Hematopoietic multipotent progenitor cell treated with erythropoietin and hydrocortisone succinate and interleukin-3 and kit ligand, for 15 days (in vitro differentiated cells): ENCODE data around the gene RFXANK.
"Not testable (repeated sequence)": the region's sequence is repeated elsewhere in the genome, so short reads cannot be mapped to it uniquely, and the experiment has no call there.

Experiments
- DNase-seq: peaks from one replicate; pipeline ENCODE4 v3.0.0-alpha.2; 2015; ENCODE audit warnings: low spot score

RFXANK gene

GRCh38 chr19:19192078-19192882, at the start of gene RFXANK, which contains the start of gene BORCS8:
Gene RFXANK, plus strand, starts transcription at chr19:19192258. Its CDS starts 1,689 bp downstream, at chr19:19193947.
Gene BORCS8, minus strand, starts transcription at chr19:19192152. Its CDS starts 35 bp downstream, at chr19:19192117.
- DNase-seq, result peak; percentile 100

- DNase-seq, result no peak
These were observed 49.7 kb upstream of the RFXANK start for GRCh38 chr19:19142347-19142746.

GRCh38 chr19:19145281-19145680, 46.8 kb upstream of the RFXANK start:
- no peak for DNase-seq

GRCh38 chr19:19145684-19146608, 46.1 kb upstream of the RFXANK start:
- DNase-seq, result peak; percentile 80

- no peak for DNase-seq
These were observed 45.2 kb upstream of the RFXANK start for GRCh38 chr19:19146865-19147264.

GRCh38 chr19:19147344-19147743, 44.7 kb upstream of the RFXANK start:
- DNase-seq, result no peak

- DNase-seq, result not testable (repeated sequence)
These were observed 43.6 kb upstream of the RFXANK start for GRCh38 chr19:19148504-19148903.

GRCh38 chr19:19149435-19149834, 42.6 kb upstream of the RFXANK start:
- no peak for DNase-seq

- no peak for DNase-seq
These were observed 40.6 kb upstream of the RFXANK start for GRCh38 chr19:19151418-19151817.

GRCh38 chr19:19152668-19153384, 39.2 kb upstream of the RFXANK start:
- no peak for DNase-seq

- no peak for DNase-seq
These were observed 37.1 kb upstream of the RFXANK start for GRCh38 chr19:19154768-19155494.

- DNase-seq, result no peak
These were observed 36.4 kb upstream of the RFXANK start for GRCh38 chr19:19155495-19156219.

GRCh38 chr19:19157808-19158207, 34.2 kb upstream of the RFXANK start:
- DNase-seq, result no peak

GRCh38 chr19:19159534-19159933, 32.5 kb upstream of the RFXANK start:
- no peak for DNase-seq

- no peak for DNase-seq
These were observed 31.5 kb upstream of the RFXANK start for GRCh38 chr19:19160461-19161035.

GRCh38 chr19:19162495-19162894, 29.6 kb upstream of the RFXANK start:
- no peak for DNase-seq

- no peak for DNase-seq
These were observed 26.7 kb upstream of the RFXANK start for GRCh38 chr19:19165396-19165795.

- no peak for DNase-seq
These were observed 24.4 kb upstream of the RFXANK start for GRCh38 chr19:19167612-19168011.

- DNase-seq, result no peak
These were observed 22.6 kb upstream of the RFXANK start for GRCh38 chr19:19169236-19170052.
